ENCODE data around the gene FICD.

FICD gene

GRCh38 chr12:108514973-108515814 lies at the start of gene FICD:
Gene FICD (plus strand): TSS chr12:108515277. CDS start chr12:108516973, 1,696 bp downstream.
- Histone ChIP-seq H3K27me3 (ENCODE audit: control insufficient read depth in 1 of 2, insufficient read depth in 2 of 2, low read length in 2 of 2) (no peaks in the 10 kb centered on the region), H3K4me3 (ENCODE audit: low read depth in 1 of 2, low read length in 2 of 2) (peak within 1 kb of the TSS; percentile 83 to 92), H3K36me3 (ENCODE audit: insufficient read depth, low read length) (peaks cover 21% of the 10 kb centered on the region), H3K9me3 (ENCODE audit: low read length) (no peaks in the 10 kb centered on the region), H3K4me1 (ENCODE audit: insufficient read depth, low read length) (peaks cover 12% of the 10 kb centered on the region), H3K27ac (ENCODE audit: low read depth, low read length) (peak within 1 kb of the TSS; percentile 74), H3K9ac (ENCODE audit: low read length) (peak within 1 kb of the TSS; percentile 71)

- no peaks in the 10 kb centered on the region for H3K36me3 ChIP-seq (ENCODE audit: insufficient read depth, low read length)
- H3K27me3 ChIP-seq (ENCODE audit: control insufficient read depth in 1 of 2, insufficient read depth in 2 of 2, low read length in 2 of 2), result peaks cover 0 to 5% of the 10 kb centered on the region in 2 donors
- H3K27ac ChIP-seq (ENCODE audit: low read depth, low read length), result no peak overlapping the region
- no peak overlapping the region for H3K4me3 ChIP-seq (ENCODE audit: low read depth in 1 of 2, low read length in 2 of 2)
- H3K9me3 ChIP-seq (ENCODE audit: low read length), result no peaks in the 10 kb centered on the region
- no peaks in the 10 kb centered on the region for H3K4me1 ChIP-seq (ENCODE audit: insufficient read depth, low read length)
- no peak overlapping the region for H3K9ac ChIP-seq (ENCODE audit: low read length)
These were observed 49.7 kb upstream of the FICD start for GRCh38 chr12:108465417-108465816.

- no peak overlapping the region for H3K4me3 ChIP-seq (ENCODE audit: low read depth in 1 of 2, low read length in 2 of 2)
- no peaks in the 10 kb centered on the region for H3K9me3 ChIP-seq (ENCODE audit: low read length)
- H3K27me3 ChIP-seq (ENCODE audit: control insufficient read depth in 1 of 2, insufficient read depth in 2 of 2, low read length in 2 of 2), result peaks cover 0 to 5% of the 10 kb centered on the region in 2 donors
- H3K9ac ChIP-seq (ENCODE audit: low read length), result no peak overlapping the region
- H3K4me1 ChIP-seq (ENCODE audit: insufficient read depth, low read length), result no peaks in the 10 kb centered on the region
- H3K27ac ChIP-seq (ENCODE audit: low read depth, low read length), result no peak overlapping the region
- no peaks in the 10 kb centered on the region for H3K36me3 ChIP-seq (ENCODE audit: insufficient read depth, low read length)
These were observed 46.7 kb upstream of the FICD start for GRCh38 chr12:108468196-108468968.

- Histone ChIP-seq H3K27ac (ENCODE audit: low read depth, low read length) (no peak overlapping the region), H3K36me3 (ENCODE audit: insufficient read depth, low read length) (no peaks in the 10 kb centered on the region), H3K9me3 (ENCODE audit: low read length) (no peaks in the 10 kb centered on the region), H3K4me3 (ENCODE audit: low read depth in 1 of 2, low read length in 2 of 2) (no peak overlapping the region), H3K27me3 (ENCODE audit: control insufficient read depth in 1 of 2, insufficient read depth in 2 of 2, low read length in 2 of 2) (peaks cover 0 to 4% of the 10 kb centered on the region in 2 donors), H3K4me1 (ENCODE audit: insufficient read depth, low read length) (no peaks in the 10 kb centered on the region), H3K9ac (ENCODE audit: low read length) (no peak overlapping the region)
These were observed 41.5 kb upstream of the FICD start for GRCh38 chr12:108473400-108474055.

GRCh38 chr12:108475396-108475795 lies 39.7 kb upstream of the FICD start:
- Histone ChIP-seq H3K27ac (ENCODE audit: low read depth, low read length) (no peak overlapping the region), H3K4me3 (ENCODE audit: low read depth in 1 of 2, low read length in 2 of 2) (no peak overlapping the region), H3K9me3 (ENCODE audit: low read length) (no peaks in the 10 kb centered on the region), H3K9ac (ENCODE audit: low read length) (no peak overlapping the region), H3K27me3 (ENCODE audit: control insufficient read depth in 1 of 2, insufficient read depth in 2 of 2, low read length in 2 of 2) (peaks cover 0 to 4% of the 10 kb centered on the region in 2 donors), H3K36me3 (ENCODE audit: insufficient read depth, low read length) (no peaks in the 10 kb centered on the region), H3K4me1 (ENCODE audit: insufficient read depth, low read length) (no peaks in the 10 kb centered on the region)

GRCh38 chr12:108477055-108477880 lies 37.8 kb upstream of the FICD start:
- Histone ChIP-seq H3K36me3 (ENCODE audit: insufficient read depth, low read length) (no peaks in the 10 kb centered on the region), H3K9ac (ENCODE audit: low read length) (no peak overlapping the region), H3K27me3 (ENCODE audit: control insufficient read depth in 1 of 2, insufficient read depth in 2 of 2, low read length in 2 of 2) (peaks cover 0 to 4% of the 10 kb centered on the region in 2 donors), H3K27ac (ENCODE audit: low read depth, low read length) (no peak overlapping the region), H3K9me3 (ENCODE audit: low read length) (no peaks in the 10 kb centered on the region), H3K4me1 (ENCODE audit: insufficient read depth, low read length) (no peaks in the 10 kb centered on the region), H3K4me3 (ENCODE audit: low read depth in 1 of 2, low read length in 2 of 2) (no peak overlapping the region)

GRCh38 chr12:108477881-108478259 lies 37.2 kb upstream of the FICD start:
- Histone ChIP-seq H3K36me3 (ENCODE audit: insufficient read depth, low read length) (no peaks in the 10 kb centered on the region), H3K27ac (ENCODE audit: low read depth, low read length) (no peak overlapping the region), H3K9ac (ENCODE audit: low read length) (no peak overlapping the region), H3K9me3 (ENCODE audit: low read length) (no peaks in the 10 kb centered on the region), H3K27me3 (ENCODE audit: control insufficient read depth in 1 of 2, insufficient read depth in 2 of 2, low read length in 2 of 2) (peaks cover 0 to 4% of the 10 kb centered on the region in 2 donors), H3K4me3 (ENCODE audit: low read depth in 1 of 2, low read length in 2 of 2) (no peak overlapping the region), H3K4me1 (ENCODE audit: insufficient read depth, low read length) (no peaks in the 10 kb centered on the region)

GRCh38 chr12:108478611-108479206 lies 36.4 kb upstream of the FICD start:
- H3K4me1 ChIP-seq (ENCODE audit: insufficient read depth, low read length), result no peaks in the 10 kb centered on the region
- no peaks in the 10 kb centered on the region for H3K36me3 ChIP-seq (ENCODE audit: insufficient read depth, low read length)
- H3K9ac ChIP-seq (ENCODE audit: low read length), result no peak overlapping the region
- no peaks in the 10 kb centered on the region for H3K9me3 ChIP-seq (ENCODE audit: low read length)
- peaks cover 0 to 4% of the 10 kb centered on the region in 2 donors for H3K27me3 ChIP-seq (ENCODE audit: control insufficient read depth in 1 of 2, insufficient read depth in 2 of 2, low read length in 2 of 2)
- H3K4me3 ChIP-seq (ENCODE audit: low read depth in 1 of 2, low read length in 2 of 2), result no peak overlapping the region
- H3K27ac ChIP-seq (ENCODE audit: low read depth, low read length), result no peak overlapping the region

GRCh38 chr12:108479364-108480070 lies 35.6 kb upstream of the FICD start:
- no peaks in the 10 kb centered on the region for H3K27me3 ChIP-seq (ENCODE audit: control insufficient read depth in 1 of 2, insufficient read depth in 2 of 2, low read length in 2 of 2)
- H3K4me3 ChIP-seq (ENCODE audit: low read depth in 1 of 2, low read length in 2 of 2), result no peak overlapping the region
- no peak overlapping the region for H3K27ac ChIP-seq (ENCODE audit: low read depth, low read length)
- H3K9me3 ChIP-seq (ENCODE audit: low read length), result no peaks in the 10 kb centered on the region
- no peak overlapping the region for H3K9ac ChIP-seq (ENCODE audit: low read length)
- no peaks in the 10 kb centered on the region for H3K4me1 ChIP-seq (ENCODE audit: insufficient read depth, low read length)
- H3K36me3 ChIP-seq (ENCODE audit: insufficient read depth, low read length), result no peaks in the 10 kb centered on the region

- H3K9me3 ChIP-seq (ENCODE audit: low read length), result no peaks in the 10 kb centered on the region
- H3K36me3 ChIP-seq (ENCODE audit: insufficient read depth, low read length), result no peaks in the 10 kb centered on the region
- no peaks in the 10 kb centered on the region for H3K4me1 ChIP-seq (ENCODE audit: insufficient read depth, low read length)
- H3K27ac ChIP-seq (ENCODE audit: low read depth, low read length), result no peak overlapping the region
- no peaks in the 10 kb centered on the region for H3K27me3 ChIP-seq (ENCODE audit: control insufficient read depth in 1 of 2, insufficient read depth in 2 of 2, low read length in 2 of 2)
- H3K4me3 ChIP-seq (ENCODE audit: low read depth in 1 of 2, low read length in 2 of 2), result no peak overlapping the region
- H3K9ac ChIP-seq (ENCODE audit: low read length), result no peak overlapping the region
These were observed 32.3 kb upstream of the FICD start for GRCh38 chr12:108482717-108483212.
